ENCODE results near the gene TRPV6. TPM values are rescaled to one million over a fixed set of nuclear protein-coding genes. Genes with fewer than 3 reads are reported as not detected.

TRPV6 gene
- total and polyA plus RNA-seq, 4 donors, result 0.40 to 1.2 (median 0.53) TPM

DNA sequence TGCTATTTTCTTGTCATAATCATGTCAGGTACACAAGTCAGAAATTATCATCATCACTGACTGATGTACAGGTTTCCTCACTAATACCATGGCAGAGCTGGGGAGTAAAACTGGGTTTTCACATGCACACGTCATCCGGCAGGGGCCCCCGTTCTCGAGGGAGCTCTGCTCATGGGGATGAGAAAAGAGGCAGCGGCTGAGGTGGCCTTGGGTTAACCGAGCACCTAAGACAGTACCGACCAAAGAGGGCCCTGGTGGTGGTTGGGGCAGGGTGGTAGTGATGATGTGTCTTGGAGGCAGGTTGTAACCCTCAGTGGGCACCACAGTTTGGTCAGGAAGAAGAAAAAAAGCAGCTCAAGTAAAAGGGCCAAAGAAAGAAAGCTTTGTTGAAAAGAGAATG lies 12.1 kb upstream of the TRPV6 start:
- Histone ChIP-seq H3K27me3 (ENCODE audit: control insufficient read depth in 3 of 3, insufficient read depth in 3 of 3, low read length in 2 of 3) (peaks cover 0 to 3% (median 0%) of the 10 kb centered on the region in 3 donors), H3K4me1 (ENCODE audit: control insufficient read depth in 5 of 5, insufficient read depth in 5 of 5, low read length in 5 of 5) (no peaks in the 10 kb centered on the region), H3K27ac (ENCODE audit: low read depth in 1 of 2, low read length in 1 of 2) (no peak overlapping the region), H3K9ac (ENCODE audit: insufficient read depth in 1 of 2, low read length in 2 of 2) (no peak overlapping the region), H3K36me3 (ENCODE audit: control insufficient read depth in 4 of 4, insufficient read depth in 4 of 4, low read length in 4 of 4) (no peaks in the 10 kb centered on the region), H3K9me3 (ENCODE audit: control insufficient read depth in 4 of 4, insufficient read depth in 3 of 4, low read length in 3 of 4) (no peaks in the 10 kb centered on the region), H3K4me3 (no peak overlapping the region)
- no peak for ATAC-seq (ENCODE audit: insufficient read depth, low FRiP score)
- DNase-seq, result no peak
- WGBS, 2 donors, result 92 to 96% methylated on average over 7 of the region's 7 CpGs
- TF ChIP-seq, protein P1, sequence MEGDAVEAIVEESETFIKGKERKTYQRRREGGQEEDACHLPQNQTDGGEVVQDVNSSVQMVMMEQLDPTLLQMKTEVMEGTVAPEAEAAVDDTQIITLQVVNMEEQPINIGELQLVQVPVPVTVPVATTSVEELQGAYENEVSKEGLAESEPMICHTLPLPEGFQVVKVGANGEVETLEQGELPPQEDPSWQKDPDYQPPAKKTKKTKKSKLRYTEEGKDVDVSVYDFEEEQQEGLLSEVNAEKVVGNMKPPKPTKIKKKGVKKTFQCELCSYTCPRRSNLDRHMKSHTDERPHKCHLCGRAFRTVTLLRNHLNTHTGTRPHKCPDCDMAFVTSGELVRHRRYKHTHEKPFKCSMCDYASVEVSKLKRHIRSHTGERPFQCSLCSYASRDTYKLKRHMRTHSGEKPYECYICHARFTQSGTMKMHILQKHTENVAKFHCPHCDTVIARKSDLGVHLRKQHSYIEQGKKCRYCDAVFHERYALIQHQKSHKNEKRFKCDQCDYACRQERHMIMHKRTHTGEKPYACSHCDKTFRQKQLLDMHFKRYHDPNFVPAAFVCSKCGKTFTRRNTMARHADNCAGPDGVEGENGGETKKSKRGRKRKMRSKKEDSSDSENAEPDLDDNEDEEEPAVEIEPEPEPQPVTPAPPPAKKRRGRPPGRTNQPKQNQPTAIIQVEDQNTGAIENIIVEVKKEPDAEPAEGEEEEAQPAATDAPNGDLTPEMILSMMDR (IDR thresholded peaks at IDR 0.05; ENCODE audit: control extremely low read depth, extremely low read depth), result no peak

DNA sequence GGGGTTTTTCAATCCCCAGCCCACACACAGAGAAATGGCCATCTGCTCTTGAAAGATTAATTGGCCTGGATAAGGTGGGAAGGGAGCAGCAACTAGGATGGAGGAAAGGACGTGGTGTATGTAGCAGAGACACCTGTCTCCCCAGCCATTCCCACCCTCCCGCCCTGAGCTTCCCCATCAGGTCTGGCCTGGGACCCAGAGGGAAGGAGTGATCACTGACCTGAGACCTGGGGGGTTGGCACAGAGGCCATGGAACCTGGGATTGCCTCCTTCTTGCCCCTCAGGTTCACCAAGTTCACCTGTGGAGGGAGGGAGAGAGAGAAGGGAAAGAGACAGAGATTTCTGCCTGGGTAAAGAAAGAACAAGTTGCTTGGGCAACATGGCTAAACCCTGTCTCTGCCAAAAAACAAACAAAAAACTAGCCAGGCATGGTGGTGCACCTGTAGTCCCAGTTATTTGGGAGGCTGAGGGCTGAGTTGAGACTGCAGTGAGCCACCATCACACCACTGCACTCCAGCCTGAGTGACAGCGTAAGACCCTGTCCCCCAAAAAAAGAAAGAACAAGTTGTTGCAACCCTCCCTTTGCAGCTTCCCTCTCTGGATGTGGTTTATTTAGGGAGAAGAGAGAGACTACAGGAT lies 11.3 kb upstream of the TRPV6 start:
- Histone ChIP-seq H3K4me3 (no peak overlapping the region), H3K36me3 (ENCODE audit: control insufficient read depth in 4 of 4, insufficient read depth in 4 of 4, low read length in 4 of 4) (no peaks in the 10 kb centered on the region), H3K9ac (ENCODE audit: insufficient read depth in 1 of 2, low read length in 2 of 2) (no peak overlapping the region), H3K9me3 (ENCODE audit: control insufficient read depth in 4 of 4, insufficient read depth in 3 of 4, low read length in 3 of 4) (no peaks in the 10 kb centered on the region), H3K27me3 (ENCODE audit: control insufficient read depth in 3 of 3, insufficient read depth in 3 of 3, low read length in 2 of 3) (peaks cover 0 to 3% (median 0%) of the 10 kb centered on the region in 3 donors), H3K27ac (ENCODE audit: low read depth in 1 of 2, low read length in 1 of 2) (no peak overlapping the region), H3K4me1 (ENCODE audit: control insufficient read depth in 5 of 5, insufficient read depth in 5 of 5, low read length in 5 of 5) (no peaks in the 10 kb centered on the region)
- no peak for ATAC-seq (ENCODE audit: insufficient read depth, low FRiP score)
- 92 to 97% methylated on average over 3 of the region's 3 CpGs for WGBS, 2 donors
- TF ChIP-seq, protein P1 (IDR thresholded peaks at IDR 0.05; ENCODE audit: control extremely low read depth, extremely low read depth), result no peak
- DNase-seq, result no peak

DNA sequence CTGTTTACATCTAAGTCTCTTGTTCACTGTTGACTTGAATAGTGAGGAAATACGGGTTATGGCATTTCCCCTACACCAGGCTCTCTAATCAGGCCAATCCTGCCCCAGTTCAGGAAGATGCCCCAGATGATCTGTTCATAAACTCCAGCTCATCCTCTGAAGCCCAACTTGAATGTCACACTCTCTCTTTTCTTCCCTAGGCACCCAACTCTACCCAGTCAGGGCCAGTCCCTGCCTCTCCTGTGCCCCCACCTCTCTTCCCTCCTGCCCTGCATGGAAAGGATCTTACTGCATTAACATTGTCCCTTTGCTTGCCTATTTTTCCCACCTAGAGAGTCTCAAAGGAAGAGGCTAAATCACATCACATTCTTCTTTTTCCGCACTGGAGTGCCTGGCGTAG lies 10.6 kb upstream of the TRPV6 start:
- Histone ChIP-seq H3K9ac (ENCODE audit: insufficient read depth in 1 of 2, low read length in 2 of 2) (no peak overlapping the region), H3K36me3 (ENCODE audit: control insufficient read depth in 4 of 4, insufficient read depth in 4 of 4, low read length in 4 of 4) (no peaks in the 10 kb centered on the region), H3K4me3 (no peak overlapping the region), H3K4me1 (ENCODE audit: control insufficient read depth in 5 of 5, insufficient read depth in 5 of 5, low read length in 5 of 5) (no peaks in the 10 kb centered on the region), H3K9me3 (ENCODE audit: control insufficient read depth in 4 of 4, insufficient read depth in 3 of 4, low read length in 3 of 4) (no peaks in the 10 kb centered on the region), H3K27ac (ENCODE audit: low read depth in 1 of 2, low read length in 1 of 2) (no peak overlapping the region), H3K27me3 (ENCODE audit: control insufficient read depth in 3 of 3, insufficient read depth in 3 of 3, low read length in 2 of 3) (peaks cover 0 to 3% (median 0%) of the 10 kb centered on the region in 3 donors)
- ATAC-seq (ENCODE audit: insufficient read depth, low FRiP score) (no peak), DNase-seq (no peak)
- TF ChIP-seq, protein P1 (IDR thresholded peaks at IDR 0.05; ENCODE audit: control extremely low read depth, extremely low read depth), result no peak
- WGBS, 2 donors, result 88 to 90% methylated on average over 3 of the region's 3 CpGs
